Breast epithelium (tissue), 4 donors: ENCODE data around the gene ARMC8. TPM values are rescaled to one million over a fixed set of nuclear protein-coding genes. Genes with fewer than 3 reads are reported as not detected.

ENCODE experiments used
- DNase-seq, 2 donors: peaks; one replicate each; pipeline ENCODE4 v3.0.0-alpha.2; 2019; ENCODE audit warnings: low spot score in 2 of 2
- H3K27ac ChIP-seq, 2 donors: fragments of 200-600 bp; sonication (generic) in 1 of 2; one replicate each; pipeline ENCODE4 v1.5.1; 2016 to 2019; ENCODE audit warnings: mild to moderate bottlenecking in 1 of 2
- H3K27me3 ChIP-seq, 2 donors: fragments of 200-600 bp; sonication (generic) in 1 of 2; one replicate each; pipeline versions ENCODE4 v1.5.1 to v1.6.0; 2017 to 2019; ENCODE audit warnings: control low read depth in 1 of 2, mild to moderate bottlenecking in 1 of 2
- H3K36me3 ChIP-seq: fragments of 200-600 bp; one replicate; pipeline ENCODE4 v1.5.1; 2019
- H3K4me1 ChIP-seq, 2 donors: fragments of 200-600 bp; sonication (generic); one replicate each; pipeline ENCODE4 v1.5.1; 2016 to 2019; ENCODE audit warnings: control low read depth in 1 of 2
- H3K4me3 ChIP-seq, 3 donors: fragments of 200-600 bp; sonication (generic); 1 replicate in 2 of 3; 2 replicates in 1 of 3; pipeline ENCODE4 v1.5.1; 2016 to 2019; ENCODE audit warnings: mild to moderate bottlenecking in 3 of 3, moderate library complexity in 2 of 3
- H3K9me3 ChIP-seq, 2 donors: fragments of 200-600 bp; sonication (generic) in 1 of 2; one replicate each; pipeline ENCODE4 v1.5.1; 2016 to 2019; ENCODE audit warnings: control low read depth in 1 of 2
- CTCF ChIP-seq, 3 donors: fragments of 450-650 bp; IDR thresholded peaks; one replicate each; pipeline ENCODE4 v1.5.1; 2016 to 2017; ENCODE audit warnings: antibody characterized with exemption in 3 of 3, mild to moderate bottlenecking in 3 of 3, moderate library complexity in 3 of 3
- POLR2A ChIP-seq: fragments of 450-650 bp; IDR thresholded peaks from one replicate; pipeline ENCODE4 v1.6.1; 2016; ENCODE audit warnings: antibody characterized with exemption, mild to moderate bottlenecking, moderate library complexity
- POLR2AphosphoS5 ChIP-seq, 3 donors: sonication (generic); formaldehyde crosslinking; IDR thresholded peaks; one replicate each; pipeline ENCODE4 v1.6.1; 2017; ENCODE audit warnings: antibody characterized with exemption in 3 of 3
- intact Hi-C: fragments of 100-400 bp; cut with DNase I; formaldehyde crosslinking; loops from one replicate; pipeline ENCODE4 v1.15.1; 2023; ENCODE audit warnings: low total_unique reads
- total RNA-seq, 3 donors: library from RNA; depleted of rRNA; stranded (reverse); fragments of >200 nt; gene quantifications; one replicate each; pipeline ENCODE4 v1.1.0, GENCODE V29; 2016

Gene ARMC8
- total RNA-seq, 3 donors from 2014 or later, result 74.4 to 93.3 (median 82.0) TPM

- Histone ChIP-seq H3K27me3 (no peaks in the 10 kb centered on the region), H3K9me3 (no peaks in the 10 kb centered on the region), H3K36me3 (no peaks in the 10 kb centered on the region), H3K4me1 (no peaks in the 10 kb centered on the region), H3K27ac (no peak overlapping the region), H3K4me3 (no peak overlapping the region)
- TF ChIP-seq POLR2A (no peak), CTCF (IDR thresholded peaks at IDR 0.05) (no peak), POLR2AphosphoS5 (IDR thresholded peaks at IDR 0.05) (no peak)
- DNase-seq, result no peak
- intact Hi-C loops, result no loop called here
These were observed 16.8 kb downstream of the ARMC8 start for GRCh38 chr3:138203938-138204337.

GRCh38 chr3:138205527-138205926 is 18.4 kb downstream of the ARMC8 start:
- Histone ChIP-seq H3K4me1 (no peaks in the 10 kb centered on the region), H3K9me3 (no peaks in the 10 kb centered on the region), H3K4me3 (no peak overlapping the region), H3K27ac (no peak overlapping the region), H3K27me3 (no peaks in the 10 kb centered on the region), H3K36me3 (no peaks in the 10 kb centered on the region)
- no peak for TF ChIP-seq POLR2AphosphoS5 (IDR thresholded peaks at IDR 0.05)
- no peak for TF ChIP-seq CTCF (IDR thresholded peaks at IDR 0.05)
- TF ChIP-seq POLR2A, result no peak
- no peak for DNase-seq
- intact Hi-C loops, result no loop called here

GRCh38 chr3:138206196-138206595 is 19.1 kb downstream of the ARMC8 start:
- intact Hi-C loops, result no loop called here
- no peaks in the 10 kb centered on the region for H3K9me3 ChIP-seq
- no peak for TF ChIP-seq POLR2AphosphoS5 (IDR thresholded peaks at IDR 0.05)
- no peak for TF ChIP-seq POLR2A
- no peak for TF ChIP-seq CTCF (IDR thresholded peaks at IDR 0.05)
- no peaks in the 10 kb centered on the region for H3K4me1 ChIP-seq
- H3K36me3 ChIP-seq, result no peaks in the 10 kb centered on the region
- H3K4me3 ChIP-seq, result no peak overlapping the region
- no peak for DNase-seq
- no peaks in the 10 kb centered on the region for H3K27me3 ChIP-seq
- H3K27ac ChIP-seq, result no peak overlapping the region

- no peak for DNase-seq
- intact Hi-C loops, result no loop called here
- Histone ChIP-seq H3K4me1 (no peaks in the 10 kb centered on the region), H3K9me3 (no peaks in the 10 kb centered on the region), H3K4me3 (no peak overlapping the region), H3K27me3 (no peaks in the 10 kb centered on the region), H3K36me3 (no peaks in the 10 kb centered on the region), H3K27ac (no peak overlapping the region)
- no peak for TF ChIP-seq CTCF (IDR thresholded peaks at IDR 0.05)
- TF ChIP-seq POLR2A, result no peak
- no peak for TF ChIP-seq POLR2AphosphoS5 (IDR thresholded peaks at IDR 0.05)
These were observed 23.4 kb downstream of the ARMC8 start for GRCh38 chr3:138210528-138210927.

GRCh38 chr3:138213398-138214085 is 26.4 kb downstream of the ARMC8 start:
- Histone ChIP-seq H3K9me3 (no peaks in the 10 kb centered on the region), H3K4me3 (no peak overlapping the region), H3K27ac (no peak overlapping the region), H3K27me3 (no peaks in the 10 kb centered on the region), H3K4me1 (no peaks in the 10 kb centered on the region), H3K36me3 (no peaks in the 10 kb centered on the region)
- TF ChIP-seq POLR2AphosphoS5 (IDR thresholded peaks at IDR 0.05) (no peak), POLR2A (no peak), CTCF (IDR thresholded peaks at IDR 0.05) (no peak)
- no peak for DNase-seq
- intact Hi-C loops, result no loop called here
